ENCODE results near the gene HS3ST2.
"Not testable (repeated sequence)": the region's sequence is repeated elsewhere in the genome, so short reads cannot be mapped to it uniquely, and the experiment has no call there.

The HS3ST2 gene

DNA sequence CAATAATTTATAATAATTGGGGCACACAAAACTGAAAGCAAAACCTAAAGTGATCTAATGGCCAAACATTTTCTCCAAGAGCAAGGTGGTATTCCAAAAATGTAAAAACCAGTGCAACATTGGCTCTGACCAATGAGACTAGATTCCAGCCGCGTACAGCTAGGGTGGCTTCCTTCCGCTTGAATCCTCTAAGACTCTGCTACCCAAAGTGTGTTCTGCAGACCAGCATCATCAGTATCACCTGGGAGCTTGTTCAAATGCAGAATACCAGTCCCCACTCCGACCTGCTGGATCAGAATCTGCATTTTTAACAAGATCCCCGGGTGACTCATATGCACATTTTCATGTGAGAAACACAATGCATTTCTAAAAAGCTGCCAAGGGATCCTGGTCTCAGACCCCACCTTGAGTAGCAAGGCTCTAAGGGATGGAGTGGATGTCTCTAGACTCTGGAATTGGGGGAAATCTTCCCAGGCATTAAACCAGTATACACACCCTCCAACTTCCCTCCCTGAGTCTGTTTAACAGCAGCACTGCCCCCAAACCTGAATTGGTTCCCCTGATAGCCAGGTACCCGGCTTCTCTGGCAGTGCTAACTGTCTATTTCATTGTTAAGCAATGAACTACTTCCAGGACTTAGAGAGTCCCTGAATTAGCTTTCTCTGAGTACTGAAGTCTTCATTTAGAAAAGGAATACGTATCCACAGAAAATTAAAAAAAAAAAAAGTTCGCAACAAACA, 118.2 kb downstream of the HS3ST2 start:
- DNase-seq (ENCODE audit: low spot score) (no peak), FAIRE-seq (no peak)

DNA sequence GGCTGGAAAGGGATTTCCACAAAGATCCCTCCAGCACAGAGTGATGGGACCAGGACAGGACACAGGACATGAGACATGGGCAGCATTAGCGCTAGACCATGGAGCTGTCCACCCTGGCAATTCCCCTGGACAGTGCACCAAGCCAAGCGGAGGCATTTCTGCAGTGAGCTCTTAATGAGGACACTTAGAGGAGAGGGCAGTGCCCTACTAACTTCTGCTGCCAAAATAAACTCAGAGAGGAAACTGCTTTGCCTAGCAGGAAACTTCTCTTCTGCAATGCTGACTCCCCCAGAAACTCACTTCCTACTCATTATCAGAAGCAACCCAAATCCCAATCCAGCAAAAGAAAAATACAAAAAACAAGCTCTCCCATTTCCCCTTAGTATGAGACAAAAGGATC, 119.2 kb downstream of the HS3ST2 start:
- DNase-seq (ENCODE audit: low spot score) = no peak
- no peak for FAIRE-seq

DNA sequence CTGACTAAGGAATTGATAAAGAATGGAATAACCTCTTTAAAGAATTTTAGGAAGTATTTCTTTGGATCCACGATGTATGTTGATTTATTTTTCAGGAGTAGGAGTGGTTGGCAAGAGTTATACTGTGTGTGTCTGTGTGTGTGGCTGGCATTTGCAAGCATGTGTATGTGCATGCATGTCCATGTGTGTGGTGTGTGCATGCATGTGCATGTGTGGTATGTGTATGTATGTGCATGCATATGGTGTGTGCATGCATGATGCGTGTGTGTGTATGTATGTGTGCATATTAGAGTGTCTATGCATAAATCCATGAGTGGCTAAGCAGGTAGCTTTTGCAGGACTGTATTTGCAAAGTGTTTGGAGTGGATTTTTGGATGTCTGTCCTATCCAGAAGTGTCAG, 120.8 kb downstream of the HS3ST2 start:
- no peak for DNase-seq (ENCODE audit: low spot score)
- FAIRE-seq = no peak

DNA sequence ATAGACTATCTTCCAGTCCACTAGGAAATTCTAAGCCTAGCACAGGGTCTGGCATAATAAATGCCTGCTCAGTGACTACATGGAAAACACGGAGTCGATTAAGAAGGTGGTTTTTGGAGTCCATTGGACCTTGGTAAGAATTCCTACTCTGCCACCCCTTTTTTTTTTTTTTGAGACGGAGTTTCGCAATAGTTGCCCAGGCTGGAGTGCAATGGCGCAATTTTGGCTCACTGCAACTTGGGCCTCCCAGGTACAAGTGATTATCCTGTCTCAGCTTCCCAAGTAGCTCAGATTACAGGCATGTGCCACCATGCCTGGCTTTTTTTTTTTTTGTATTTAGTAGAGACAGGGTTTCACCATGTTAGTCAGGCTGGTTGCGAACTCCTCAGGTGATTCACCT, 123.2 kb downstream of the HS3ST2 start:
- FAIRE-seq = no peak
- no peak for DNase-seq (ENCODE audit: low spot score)

DNA sequence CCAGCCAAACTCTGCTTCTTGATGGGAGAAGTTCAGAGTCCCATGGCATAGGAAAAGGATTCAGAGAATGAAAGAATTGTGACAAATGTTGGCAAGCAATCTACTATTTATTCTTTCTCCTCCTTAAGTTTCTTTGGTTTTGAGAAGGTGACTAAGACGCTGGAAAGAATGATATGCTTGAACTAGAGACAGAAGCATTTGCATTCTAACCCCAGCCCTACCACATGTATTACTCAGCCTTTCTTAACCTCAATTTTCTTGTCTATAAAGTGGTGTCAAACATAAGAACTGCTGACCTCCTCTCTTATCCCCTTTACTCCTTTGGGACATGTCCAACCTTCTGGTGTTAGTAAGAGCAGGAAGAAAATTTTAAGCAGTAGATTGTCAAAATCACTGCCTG, 124.7 kb downstream of the HS3ST2 start:
- FAIRE-seq (no peak), DNase-seq (ENCODE audit: low spot score) (peak; percentile 40)

DNA sequence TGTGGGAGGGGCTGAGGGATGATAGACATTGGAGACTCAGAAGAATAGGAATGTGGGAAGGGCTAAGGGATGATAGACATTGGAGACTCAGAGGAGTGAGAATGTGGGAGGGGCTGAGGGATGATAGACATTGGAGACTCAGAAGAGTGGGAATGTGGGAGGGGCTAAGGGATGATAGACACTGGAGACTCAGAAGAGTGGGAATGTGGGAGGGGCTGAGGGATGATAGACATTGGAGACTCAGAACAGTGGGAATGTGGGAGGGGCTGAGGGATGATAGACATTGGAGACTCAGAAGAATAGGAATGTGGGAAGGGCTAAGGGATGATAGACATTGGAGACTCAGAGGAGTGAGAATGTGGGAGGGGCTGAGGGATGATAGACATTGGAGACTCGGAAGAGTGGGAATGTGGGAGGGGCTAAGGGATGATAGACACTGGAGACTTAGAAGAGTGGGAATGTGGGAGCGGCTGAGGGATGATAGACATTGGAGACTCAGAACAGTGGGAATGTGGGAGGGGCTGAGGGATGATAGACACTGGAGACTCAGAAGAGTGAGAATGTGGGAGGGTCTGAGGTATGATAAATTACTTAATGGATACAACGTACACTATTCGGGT, 125.9 kb downstream of the HS3ST2 start:
- not testable (repeated sequence) for FAIRE-seq

DNA sequence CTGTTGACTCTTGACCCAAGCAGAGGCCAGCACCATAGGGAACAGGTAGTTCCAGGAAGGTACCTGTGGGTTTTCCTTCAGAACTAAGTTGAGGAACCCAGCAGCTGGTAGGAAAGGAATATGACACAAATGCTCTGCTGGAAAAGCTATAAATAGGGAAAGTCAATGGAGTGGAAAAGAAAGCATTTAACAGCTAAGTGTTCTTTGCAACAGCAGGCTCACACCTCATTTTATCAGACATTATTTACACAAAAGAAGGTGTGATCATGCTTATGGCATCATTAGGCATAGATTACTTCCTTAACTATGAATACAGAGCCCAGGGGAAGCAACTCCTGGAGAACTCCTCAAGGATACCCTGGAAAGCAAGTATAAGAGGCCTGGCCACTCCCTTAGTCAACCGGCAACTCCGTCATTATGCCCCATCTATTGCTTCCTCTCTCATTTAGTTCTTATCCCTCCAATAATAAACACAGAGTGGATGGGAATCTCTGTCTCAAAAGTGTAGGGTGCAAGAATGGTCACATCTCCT, 128.1 kb downstream of the HS3ST2 start:
- DNase-seq (ENCODE audit: low spot score) (no peak), FAIRE-seq (no peak)

More for the DNA sequence above, 125.9 kb downstream of the HS3ST2 start:
- DNase-seq (ENCODE audit: low spot score) = not testable (repeated sequence)

DNA sequence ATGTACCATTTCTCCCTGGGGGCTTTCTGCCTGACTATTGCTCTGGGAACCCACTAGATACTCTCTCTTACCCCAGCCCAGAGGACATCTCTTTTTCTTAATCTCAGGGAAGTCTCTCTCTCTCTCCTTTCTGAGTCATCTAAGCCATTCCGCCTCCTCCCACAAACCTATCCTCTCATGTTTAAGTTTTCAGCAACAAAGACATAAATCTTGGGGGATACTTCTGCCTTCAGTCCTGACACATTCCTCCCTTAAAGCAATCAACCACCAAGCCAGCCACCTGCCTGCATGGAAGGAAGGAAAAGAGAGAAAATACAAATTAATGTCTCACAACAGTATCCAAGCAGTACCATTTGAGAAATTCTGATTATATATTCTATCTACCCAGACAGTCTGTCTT, 128.8 kb downstream of the HS3ST2 start:
- DNase-seq (ENCODE audit: low spot score) (peak; percentile 22), FAIRE-seq (no peak)

DNA sequence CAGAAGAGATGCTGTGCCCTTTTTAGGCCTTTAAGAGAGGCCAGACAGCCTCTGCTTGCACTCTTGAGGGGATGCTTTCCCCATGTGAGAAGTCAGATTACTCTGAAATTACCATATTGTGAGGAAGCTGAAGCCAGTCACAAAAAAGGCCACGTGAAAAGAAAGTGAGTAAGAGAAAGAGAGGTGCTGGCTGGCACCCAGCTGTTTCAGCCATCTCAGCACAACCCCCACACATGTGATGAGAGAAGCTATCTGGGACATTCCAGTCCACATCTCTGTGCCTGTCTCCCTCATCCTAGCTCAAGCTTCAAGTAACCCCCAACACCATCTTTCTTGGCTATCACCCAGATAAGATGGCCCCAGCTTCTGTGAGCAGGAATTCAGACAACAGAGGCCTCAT, 131.4 kb downstream of the HS3ST2 start:
- no peak for FAIRE-seq
- peak; percentile 23 for DNase-seq (ENCODE audit: low spot score)

DNA sequence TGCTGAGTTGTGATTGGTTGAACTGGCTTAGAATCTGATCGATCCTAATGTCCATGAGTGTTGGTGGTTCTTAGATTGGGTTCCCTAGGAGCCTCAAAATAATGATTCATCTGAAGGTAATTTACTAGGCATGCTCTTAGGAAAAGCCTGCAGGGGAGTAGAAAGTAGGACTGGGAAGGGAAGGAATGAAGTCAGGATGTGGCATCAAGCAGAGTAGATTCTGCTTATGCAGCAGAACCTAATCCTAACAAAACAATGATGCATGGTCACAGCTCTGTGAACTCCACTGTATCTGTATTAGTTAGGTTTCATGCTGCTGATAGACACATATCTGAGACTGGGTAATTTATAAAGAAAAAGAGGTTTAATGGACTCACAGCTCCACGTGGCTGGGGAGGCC, 132.5 kb downstream of the HS3ST2 start:
- DNase-seq (ENCODE audit: low spot score) (no peak), FAIRE-seq (no peak)

DNA sequence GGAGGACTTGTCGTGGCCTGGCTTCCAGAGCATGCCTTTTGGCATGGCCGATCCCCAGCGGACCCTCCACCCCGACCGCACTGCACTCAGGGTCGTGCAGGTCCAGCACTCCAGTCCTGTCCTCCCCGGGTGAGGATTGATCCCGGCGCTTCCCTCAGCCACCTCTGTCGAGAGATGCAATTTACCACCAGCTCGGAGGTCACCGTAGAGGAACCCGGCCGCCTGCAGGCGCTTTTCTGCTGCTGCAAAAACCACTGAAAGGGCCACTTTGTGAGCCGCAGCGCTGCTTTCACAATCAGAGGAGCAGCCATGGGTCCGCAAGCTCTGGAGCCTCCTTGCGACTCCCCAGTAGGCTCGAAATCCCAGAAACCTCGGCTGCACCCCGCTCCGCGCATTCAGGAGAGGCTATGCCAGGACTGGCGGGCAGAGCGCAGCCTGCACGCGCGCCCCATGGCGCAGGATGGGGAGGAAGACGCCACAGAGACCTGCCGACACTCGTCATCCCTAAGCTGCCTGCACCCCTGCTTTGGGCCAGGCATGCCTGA, 134.2 kb downstream of the HS3ST2 start:
- DNase-seq (ENCODE audit: low spot score) = no peak
- FAIRE-seq = no peak

DNA sequence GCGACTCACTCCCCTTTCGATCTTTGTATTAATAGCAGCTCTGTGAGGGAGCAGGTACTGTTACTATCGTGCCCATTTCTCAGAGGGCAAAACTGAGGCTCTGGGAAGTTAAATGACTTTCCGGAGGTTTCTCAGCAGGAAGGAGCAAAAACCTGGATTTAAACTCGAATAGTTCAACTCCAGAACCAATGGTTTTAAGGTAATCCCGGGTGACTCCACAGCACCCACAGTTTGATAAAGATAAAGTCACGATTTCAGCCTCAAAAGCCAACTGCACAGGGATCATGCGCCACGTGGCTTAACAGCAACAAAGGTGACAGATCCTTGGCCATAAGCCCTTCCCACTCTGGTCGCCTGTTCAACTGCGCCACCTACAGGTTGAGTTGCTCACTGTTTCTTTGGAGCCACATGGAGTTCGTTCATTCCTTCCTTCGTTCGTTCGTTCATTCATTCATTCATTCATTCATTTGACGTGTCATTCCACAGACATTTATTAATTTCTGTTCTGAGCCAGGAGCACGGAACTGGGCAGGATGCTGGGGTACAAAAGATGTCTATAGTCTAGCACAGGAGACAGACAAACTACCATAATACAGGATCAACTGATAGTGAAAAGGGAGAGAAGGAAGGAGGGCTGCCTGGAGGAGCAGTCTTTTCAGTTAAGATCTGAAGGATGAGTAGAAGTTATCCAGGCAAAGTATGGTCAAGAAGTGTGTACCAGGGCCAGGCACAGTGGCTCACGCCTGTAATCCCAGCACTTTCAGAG, 134.8 kb downstream of the HS3ST2 start:
- FAIRE-seq (no peak), DNase-seq (ENCODE audit: low spot score) (peak; percentile 64)

DNA sequence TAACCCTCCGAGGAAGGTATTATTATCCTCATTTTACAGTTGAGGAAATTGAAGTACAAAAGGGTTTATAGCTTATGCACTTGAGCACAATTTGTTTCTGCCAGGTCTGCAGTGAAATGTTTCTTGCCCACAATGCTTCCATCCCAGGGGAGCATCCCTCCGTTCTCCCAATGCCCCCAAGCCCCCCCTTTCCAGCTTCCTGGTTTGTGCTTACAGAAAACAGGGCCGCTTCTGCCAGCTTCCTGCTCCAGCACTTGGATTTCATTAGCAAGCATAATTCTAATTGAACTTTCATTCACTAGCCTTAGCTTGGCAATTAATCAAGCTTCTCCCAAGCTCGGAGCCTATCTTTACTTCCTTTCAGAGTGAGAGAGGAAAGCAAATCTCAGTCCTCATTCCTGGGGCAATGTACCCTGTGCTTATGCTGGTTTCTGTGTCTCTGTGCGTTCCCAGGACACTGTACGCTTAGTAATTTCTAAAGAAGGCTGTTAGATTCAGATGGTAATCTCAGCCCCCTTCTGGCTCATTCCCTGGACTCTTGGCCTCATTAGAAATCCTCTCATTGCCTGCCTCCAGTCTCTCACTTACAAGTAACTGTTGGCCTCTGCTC, 141.6 kb downstream of the HS3ST2 start:
- DNase-seq (ENCODE audit: low spot score) = no peak
- FAIRE-seq = no peak

DNA sequence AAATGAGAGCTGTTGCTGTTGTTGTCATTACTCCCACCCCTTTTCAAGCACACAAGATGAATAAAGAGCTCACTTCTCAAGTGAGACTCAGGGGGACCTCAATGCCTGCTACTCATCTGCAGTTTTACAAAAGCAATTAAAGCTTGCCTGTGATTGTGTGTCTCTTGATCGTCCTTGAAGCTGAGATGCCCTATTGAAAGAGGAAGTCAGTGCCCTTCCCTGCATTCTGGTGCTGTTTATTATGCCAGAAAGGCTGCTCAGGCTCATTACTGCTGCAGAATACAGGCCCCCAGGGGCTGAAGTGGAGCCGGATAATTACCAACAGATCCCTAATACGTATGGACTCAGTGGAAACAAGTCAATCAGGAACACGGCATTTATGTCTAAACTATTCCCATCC, 147.2 kb downstream of the HS3ST2 start:
- DNase-seq (ENCODE audit: low spot score) (no peak), FAIRE-seq (no peak)

DNA sequence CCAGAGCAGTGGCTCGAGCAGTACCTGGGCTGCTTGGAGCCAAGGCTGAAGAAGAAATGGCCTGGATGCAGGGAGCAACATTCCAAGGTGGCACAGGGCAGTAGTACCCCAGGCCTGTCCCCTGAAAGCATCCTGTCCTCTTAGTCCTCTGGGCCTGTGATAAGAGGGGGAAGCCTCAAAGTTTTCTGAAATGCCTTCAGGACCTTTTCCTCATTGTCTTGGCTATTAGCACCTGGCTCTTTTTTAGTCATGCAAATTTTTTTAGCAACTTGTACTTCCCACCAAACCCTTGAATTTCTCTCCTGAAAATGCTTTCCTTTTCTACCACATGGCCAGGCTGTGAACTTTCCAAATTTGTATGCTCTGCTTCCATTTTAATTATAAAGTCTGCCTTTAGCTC, 148.9 kb downstream of the HS3ST2 start:
- FAIRE-seq (no peak), DNase-seq (ENCODE audit: low spot score) (no peak)
